K562 (cell line): ENCODE measurements around the gene ANKRD6. TPM values are rescaled to one million over a fixed set of nuclear protein-coding genes. Genes with fewer than 3 reads are reported as not detected.
A peak's percentile ranks its signal among the peaks of the same experiment; 100 is the strongest.

ENCODE experiments used
- ARHGAP35 ChIP-seq: fragments of 450-650 bp; IDR thresholded peaks from 2 replicates; pipeline ENCODE4 v1.6.1; 2018; ENCODE audit not compliant: partially characterized antibody
- CBX1 ChIP-seq: sonication (generic); IDR thresholded peaks from 2 replicates; pipeline ENCODE4 v1.6.1; 2016; ENCODE audit warnings: antibody characterized with exemption, low read depth, mild to moderate bottlenecking
- CBX3 ChIP-seq, 2 experiments: IDR thresholded peaks; 1 replicate in 1 of 2; 2 replicates in 1 of 2; pipeline ENCODE4 v1.6.1; 2012; ENCODE audit warnings: inconsistent platforms in 2 of 2, low read length in 2 of 2, borderline replicate concordance in 1 of 2, control low read depth in 1 of 2
- CTBP1 ChIP-seq: fragments of 450-650 bp; IDR thresholded peaks from 2 replicates; pipeline ENCODE4 v1.6.1; 2016; ENCODE audit warnings: borderline replicate concordance
- ELF2 ChIP-seq: fragments of 250-450 bp; sonication (Bioruptor Pico); IDR thresholded peaks from 2 replicates; pipeline ENCODE4 v1.5.0; 2021; ENCODE audit warnings: mild to moderate bottlenecking
- FOXK2 ChIP-seq, 2 experiments: fragments of 450-650 bp; IDR thresholded peaks in 1 of 2; conservative IDR thresholded peaks in 1 of 2; 2 replicates each; pipeline ENCODE4 v1.6.1; 2016; ENCODE audit warnings: low read depth in 2 of 2, mild to moderate bottlenecking in 1 of 2
- FOXP1 ChIP-seq: sonication (generic); formaldehyde crosslinking; IDR thresholded peaks from 2 replicates; pipeline ENCODE4 v1.8.0; 2022; ENCODE audit warnings: mild to moderate bottlenecking, missing genetic modification reagents
- GABPB1 ChIP-seq: sonication (generic); formaldehyde crosslinking; IDR thresholded peaks from 2 replicates; pipeline ENCODE4 v1.8.0; 2022; ENCODE audit warnings: mild to moderate bottlenecking, missing genetic modification reagents
- ILK ChIP-seq: fragments of 450-650 bp; IDR thresholded peaks from 2 replicates; pipeline ENCODE4 v1.6.1; 2016; ENCODE audit warnings: missing genetic modification characterization, low read depth, mild to moderate bottlenecking, missing compliant biosample characterization, moderate library complexity, borderline replicate concordance
- MBD2 ChIP-seq: sonication (generic); IDR thresholded peaks from 2 replicates; pipeline ENCODE4 v1.6.1; 2016; ENCODE audit warnings: low read depth, borderline replicate concordance
- NKRF ChIP-seq: fragments of 450-650 bp; IDR thresholded peaks from 2 replicates; pipeline ENCODE4 v1.6.1; 2016; ENCODE audit warnings: borderline replicate concordance
- NRF1 ChIP-seq, 2 experiments: fragments of 450-650 bp; IDR thresholded peaks in 1 of 2; conservative IDR thresholded peaks in 1 of 2; 2 replicates each; pipeline ENCODE4 v1.6.1; 2014; ENCODE audit warnings: mild to moderate bottlenecking in 2 of 2
- SP1 ChIP-seq: sonication (generic); formaldehyde crosslinking; IDR thresholded peaks from 2 replicates; pipeline ENCODE4 v1.8.1; 2022; ENCODE audit warnings: mild to moderate bottlenecking, missing genetic modification reagents
- TAF7 ChIP-seq: fragments of 450-650 bp; IDR thresholded peaks from 2 replicates; pipeline ENCODE4 v1.6.1; 2016; ENCODE audit warnings: missing genetic modification characterization, missing compliant biosample characterization
- VEZF1 ChIP-seq: fragments of 200-800 bp; sonication (Bioruptor generic); IDR thresholded peaks from 2 replicates; pipeline ENCODE4 v1.6.1; 2017; ENCODE audit warnings: missing genetic modification characterization, missing compliant biosample characterization
- ZNF175 ChIP-seq: fragments of 200-800 bp; sonication (Bioruptor generic); IDR thresholded peaks from 2 replicates; pipeline ENCODE4 v1.6.1; 2016; ENCODE audit warnings: low read depth, mild to moderate bottlenecking, missing genetic modification characterization, missing compliant biosample characterization
- ZNF263 ChIP-seq: sonication (generic); formaldehyde crosslinking; IDR thresholded peaks from 2 replicates; pipeline ENCODE4 v1.8.0; 2022; ENCODE audit warnings: mild to moderate bottlenecking, missing genetic modification reagents, borderline replicate concordance
- ZNF592 ChIP-seq: fragments of 450-650 bp; IDR thresholded peaks from 2 replicates; pipeline ENCODE4 v1.6.1; 2017; ENCODE audit warnings: antibody characterized with exemption, mild to moderate bottlenecking
- polyA plus RNA-seq, 8 experiments: library from polyadenylated mRNA; depleted of rRNA in 4 of 8; stranded (reverse) in 5 of 8; unstranded in 3 of 8; fragments of >200 nt; fragmentation: Nextera tagmentation in 2 of 8; fragmentation: Illumina TruSeq in 1 of 8; extraction: Ambion mirVana in 2 of 8; extraction: Trizol in 1 of 8; gene quantifications; 2 replicates each; pipeline versions ENCODE4 v1.2.1 to v1.2.3, GENCODE V29; 2011 to 2014; ENCODE audit warnings: inconsistent platforms in 1 of 8, missing spikeins in 1 of 8
- total RNA-seq, 7 experiments: library from RNA; depleted of rRNA in 6 of 7; stranded (reverse); fragments of >200 nt in 6 of 7; fragmentation: Illumina TruSeq in 2 of 7; extraction: Trizol in 2 of 7; gene quantifications; 2 replicates each; pipeline versions ENCODE4 v1.2.1 to v1.2.3, GENCODE V29; 2011 to 2021; ENCODE audit warnings: low replicate concordance in 1 of 7

The ANKRD6 gene
- total and polyA plus RNA-seq, 9 of the 15 experiments (the other 6 are each of a cell fraction or from before 2014, with no cell fraction given): 0.04 to 0.22 (median 0.08) TPM; not detected in 4

GRCh38 chr6:89638320-89639195 is 205.6 kb downstream of the ANKRD6 start, which contains the start of gene LYRM2 (continued):
- peak; percentile 90 for TF ChIP-seq GABPB1
- TF ChIP-seq CBX3 (IDR thresholded peaks at IDR 0.05; ENCODE audit: borderline replicate concordance in 1 of 2, low read length in 2 of 2): 0 out of 3 replicates have a peak, but pooled peaks of 1 of the 2 experiments have one; percentile 7
- peak; percentile 68 for TF ChIP-seq NKRF
- no peak for TF ChIP-seq ILK (tag)
- peak; percentile 47; the same call in 1 of the 2 replicates for TF ChIP-seq ZNF175 (CRISPR knock-in tag)
- TF ChIP-seq FOXK2 (conservative IDR thresholded peaks at IDR 0.05 in 1 of 2, IDR thresholded peaks at IDR 0.05 in 1 of 2; ENCODE audit: low read depth in 2 of 2): peak in 1 of 2 experiments; percentile 39; a peak in 1 of 4 replicates
- TF ChIP-seq ZNF263 (CRISPR knock-in tag): peak; percentile 37; the same call in 1 of the 2 replicates
- peak; percentile 69 for TF ChIP-seq MBD2
- peak; percentile 81; the same call in 1 of the 2 replicates for TF ChIP-seq SP1 (CRISPR knock-in tag)
- peak; percentile 32; the same call in 1 of the 2 replicates for TF ChIP-seq TAF7 (tag)
- peak; percentile 91 to 93 for TF ChIP-seq NRF1 (conservative IDR thresholded peaks at IDR 0.05 in 1 of 2, IDR thresholded peaks at IDR 0.05 in 1 of 2)
- TF ChIP-seq VEZF1 (CRISPR knock-in tag): 0 out of 2 replicates have a peak, but pooled peaks have one; percentile 33
- no peak for TF ChIP-seq CBX1
- peak; percentile 86 for TF ChIP-seq CTBP1
- TF ChIP-seq ZNF592: peak; percentile 38; the same call in 1 of the 2 replicates
- peak; percentile 75; the same call in 1 of the 2 replicates for TF ChIP-seq ELF2 (CRISPR knock-in tag)
- TF ChIP-seq FOXP1 (CRISPR knock-in tag): no peak
- no peak for TF ChIP-seq ARHGAP35
